ENCODE data around the gene HTN1. TPM values are rescaled to one million over a fixed set of nuclear protein-coding genes. Genes with fewer than 3 reads are reported as not detected.

The HTN1 gene
- total RNA-seq, 1 donor from 2014 or later: not detected

Other genes with a start within 250 kb of the HTN1 start
- not detected for gene SULT1E1, start 190.3 kb upstream of the HTN1 start, total RNA-seq
- gene CSN1S1, start 119.4 kb upstream of the HTN1 start, total RNA-seq: not detected
- gene CSN2, start 84.7 kb upstream of the HTN1 start, total RNA-seq: not detected
- not detected for gene STATH, start 54.5 kb upstream of the HTN1 start, total RNA-seq
- not detected for gene HTN3, start 22.0 kb upstream of the HTN1 start, total RNA-seq
- gene PRR27, start 103.8 kb downstream of the HTN1 start, total RNA-seq: not detected
- gene ODAM, start 145.3 kb downstream of the HTN1 start, total RNA-seq: not detected
- not detected for gene FDCSP, start 175.7 kb downstream of the HTN1 start, total RNA-seq
- gene CSN3, start 192.2 kb downstream of the HTN1 start, total RNA-seq: not detected